Esophagus squamous epithelium (tissue), 5 donors: ENCODE data around the gene UACA. TPM values are rescaled to one million over a fixed set of nuclear protein-coding genes. Genes with fewer than 3 reads are reported as not detected.

Experiments used
- DNase-seq: peaks from one replicate; lab custom pipeline; 2025; lab: John Stamatoyannopoulos, UW
- H3K27ac ChIP-seq, 4 donors: fragments of 200-600 bp; sonication (generic); one replicate each; pipeline ENCODE4 v1.5.1; 2016 to 2019; ENCODE audit warnings: mild to moderate bottlenecking in 1 of 4
- H3K27me3 ChIP-seq, 4 donors: fragments of 200-600 bp; sonication (generic); 1 replicate in 3 of 4; 2 replicates in 1 of 4; pipeline versions ENCODE4 v1.5.1 to v1.6.0; 2017 to 2021; ENCODE audit warnings: antibody characterized with exemption in 1 of 4
- H3K36me3 ChIP-seq, 3 donors: fragments of 200-600 bp; sonication (generic); one replicate each; pipeline ENCODE4 v1.5.1; 2016 to 2019
- H3K4me1 ChIP-seq, 3 donors: fragments of 200-600 bp; sonication (generic); one replicate each; pipeline ENCODE4 v1.5.1; 2017 to 2019
- H3K4me3 ChIP-seq, 4 donors: fragments of 200-600 bp; sonication (generic); 1 replicate in 3 of 4; 2 replicates in 1 of 4; pipeline ENCODE4 v1.5.1; 2016 to 2019; ENCODE audit warnings: mild to moderate bottlenecking in 2 of 4, moderate library complexity in 1 of 4
- H3K9me3 ChIP-seq, 3 donors: fragments of 200-600 bp; sonication (generic); one replicate each; pipeline ENCODE4 v1.5.1; 2016 to 2019
- CTCF ChIP-seq, 6 experiments: fragments of 450-650 bp in 4 of 6; fragments of 200-600 bp in 2 of 6; sonication (generic) in 2 of 6; IDR thresholded peaks; one replicate each; pipeline ENCODE4 v1.5.1; 2016 to 2019; ENCODE audit warnings: antibody characterized with exemption in 6 of 6, mild to moderate bottlenecking in 4 of 6, moderate library complexity in 4 of 6
- POLR2A ChIP-seq, 4 donors: fragments of 450-650 bp; IDR thresholded peaks; one replicate each; pipeline ENCODE4 v1.6.1; 2017; ENCODE audit warnings: antibody characterized with exemption in 4 of 4, mild to moderate bottlenecking in 4 of 4, moderate library complexity in 3 of 4
- WGBS, 2 donors: methylation state at CpG; one replicate each; pipeline ENCODE4 v1.1.5; 2018; 5-methylcytosine and 5-hydroxymethylcytosine counted together
- intact Hi-C: fragments of 100-400 bp; cut with DNase I; formaldehyde crosslinking; loops from one replicate; pipeline ENCODE4 v1.15.0; 2022
- total RNA-seq, 4 donors: library from RNA; depleted of rRNA; stranded (reverse); fragments of >200 nt; gene quantifications; one replicate each; pipeline ENCODE4 v1.1.0, GENCODE V29; 2016
- donor health status: DM: yes; HTN: yes; CAD: no.

UACA gene
- total RNA-seq, 4 donors from 2014 or later, result 18.3 to 55.3 (median 29.8) TPM

GRCh38 chr15:70770863-70771262 lies 7.5 kb upstream of the UACA start:
- Histone ChIP-seq H3K4me1 (peaks cover 0 to 15% (median 0%) of the 10 kb centered on the region in 3 donors), H3K9me3 (no peaks in the 10 kb centered on the region), H3K36me3 (no peaks in the 10 kb centered on the region), H3K27me3 (no peaks in the 10 kb centered on the region), H3K27ac (peak overlapping the region in 1 of 4 donors; percentile 19), H3K4me3 (no peak overlapping the region)
- intact Hi-C loops, result no loop called here
- no peak for DNase-seq
- TF ChIP-seq POLR2A (IDR thresholded peaks at IDR 0.05) (no peak), CTCF (IDR thresholded peaks at IDR 0.05) (no peak)
- WGBS, 2 donors, result 14 to 48% methylated on average over 3 of the region's 3 CpGs

DNA sequence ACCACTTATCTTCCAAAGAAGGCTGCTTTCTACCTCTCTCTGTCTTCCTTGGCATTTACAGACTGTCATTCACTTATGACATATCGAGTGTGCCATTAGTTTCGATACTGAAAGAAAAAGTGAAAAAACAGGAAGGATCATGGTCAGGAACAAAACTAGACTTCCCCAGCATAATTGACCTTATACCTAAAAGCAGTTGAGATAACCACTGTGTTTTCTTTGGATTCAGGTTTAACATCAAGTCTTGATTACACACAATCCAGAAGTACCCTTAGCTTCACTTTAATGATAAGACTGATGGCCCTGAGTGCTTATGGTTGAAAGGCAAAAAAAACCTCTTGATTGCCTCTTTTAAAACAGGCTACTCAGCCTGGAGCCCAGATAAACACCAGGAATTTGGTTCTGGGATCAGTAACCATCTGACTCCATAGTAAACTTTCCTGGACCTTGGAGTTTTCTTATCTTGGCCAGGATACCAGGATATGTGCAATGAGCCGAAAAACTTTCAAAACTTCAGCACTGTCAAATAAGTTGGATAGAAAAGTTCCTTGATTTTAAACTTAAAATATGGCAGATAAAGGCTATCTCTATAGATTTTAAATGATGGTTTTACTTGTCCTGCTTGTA lies 5.0 kb upstream of the UACA start:
- no peak for DNase-seq
- H3K27me3 ChIP-seq, result peaks cover 0 to 3% (median 0%) of the 10 kb centered on the region in 4 donors
- H3K4me3 ChIP-seq, result no peak overlapping the region
- no peaks in the 10 kb centered on the region for H3K9me3 ChIP-seq
- no peaks in the 10 kb centered on the region for H3K36me3 ChIP-seq
- peaks cover 0 to 25% (median 0%) of the 10 kb centered on the region in 3 donors for H3K4me1 ChIP-seq
- TF ChIP-seq POLR2A (IDR thresholded peaks at IDR 0.05) (no peak), CTCF (IDR thresholded peaks at IDR 0.05) (no peak)
- no peak overlapping the region for H3K27ac ChIP-seq
- WGBS, 2 donors, result 69 to 91% methylated on average over 3 of the region's 3 CpGs
- intact Hi-C loops, result no loop called here

GRCh38 chr15:70767667-70768066 lies 4.3 kb upstream of the UACA start:
- no peak for DNase-seq
- no peak overlapping the region for H3K4me3 ChIP-seq
- 58 to 71% methylated on average over 3 of the region's 3 CpGs for WGBS, 2 donors
- no peaks in the 10 kb centered on the region for H3K36me3 ChIP-seq
- no peak overlapping the region for H3K27ac ChIP-seq
- peaks cover 0 to 25% (median 0%) of the 10 kb centered on the region in 3 donors for H3K4me1 ChIP-seq
- no peak for TF ChIP-seq CTCF (IDR thresholded peaks at IDR 0.05)
- no peak for TF ChIP-seq POLR2A (IDR thresholded peaks at IDR 0.05)
- no peaks in the 10 kb centered on the region for H3K9me3 ChIP-seq
- H3K27me3 ChIP-seq, result peaks cover 0 to 7% (median 0%) of the 10 kb centered on the region in 4 donors
- intact Hi-C loops, result no loop called here

DNA sequence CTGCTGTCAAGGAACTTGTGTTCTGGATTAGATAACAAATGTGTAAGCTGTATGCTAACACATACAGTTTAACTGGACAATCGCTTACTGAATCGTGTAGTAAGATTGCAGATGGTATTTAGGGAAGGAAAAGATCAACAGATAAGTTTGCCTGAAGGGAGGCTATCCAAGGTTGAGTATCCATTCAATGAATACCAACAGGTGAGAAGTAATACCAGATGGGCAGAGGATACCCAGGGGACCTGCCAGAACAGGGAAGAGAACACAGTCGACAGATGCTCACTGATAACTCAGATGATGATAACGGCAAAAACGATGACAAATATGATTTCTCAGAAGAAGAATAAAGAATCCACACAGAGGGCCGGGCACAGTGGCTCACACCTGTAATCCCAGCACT lies 3.2 kb upstream of the UACA start:
- H3K4me3 ChIP-seq, result no peak overlapping the region
- DNase-seq, result no peak
- WGBS, 2 donors, result 79 to 91% methylated on average over 4 to 6 of the region's 6 CpGs
- TF ChIP-seq POLR2A (IDR thresholded peaks at IDR 0.05) (no peak), CTCF (IDR thresholded peaks at IDR 0.05) (no peak)
- peaks cover 0 to 32% (median 0%) of the 10 kb centered on the region in 3 donors for H3K4me1 ChIP-seq
- no peaks in the 10 kb centered on the region for H3K36me3 ChIP-seq
- no peak overlapping the region for H3K27ac ChIP-seq
- intact Hi-C loops, result no loop called here
- no peaks in the 10 kb centered on the region for H3K9me3 ChIP-seq
- H3K27me3 ChIP-seq, result peaks cover 0 to 7% (median 0%) of the 10 kb centered on the region in 4 donors

DNA sequence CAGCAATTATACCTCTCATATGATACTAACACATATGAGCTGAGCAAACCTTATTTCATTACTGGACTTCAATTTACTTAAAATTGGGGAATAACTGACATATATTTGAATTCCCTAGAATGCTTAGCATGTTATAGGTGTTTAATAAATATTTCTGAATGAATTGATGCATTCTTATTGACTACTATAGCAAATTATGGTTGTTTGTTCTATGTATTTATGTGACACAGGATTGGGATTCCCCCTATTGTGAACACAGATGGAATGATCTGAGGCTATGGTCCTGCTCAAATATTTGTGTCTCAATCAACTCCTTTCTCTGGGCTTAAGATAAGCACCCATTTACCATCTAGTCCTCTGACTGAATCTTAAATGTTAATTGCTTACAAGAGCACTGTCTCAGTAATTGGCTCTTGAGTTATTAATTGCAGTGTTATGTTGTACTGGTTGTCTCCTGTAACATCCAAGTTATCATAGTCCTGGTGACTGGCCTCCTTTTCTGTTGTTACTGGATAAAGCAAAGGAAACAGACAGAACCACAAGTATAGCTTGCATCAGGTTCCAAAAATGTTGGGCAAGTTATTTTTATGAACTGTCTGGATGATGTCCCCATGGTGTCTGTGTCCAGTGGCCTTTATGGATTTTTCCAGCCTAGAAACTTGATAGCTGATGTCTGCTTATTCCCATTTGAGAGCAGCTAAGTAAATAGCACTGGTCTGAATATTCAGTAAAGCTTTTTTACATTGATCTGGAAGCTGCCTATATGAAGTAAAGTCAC lies 2.3 kb upstream of the UACA start:
- DNase-seq, result no peak
- Histone ChIP-seq H3K9me3 (no peaks in the 10 kb centered on the region), H3K27ac (no peak overlapping the region), H3K27me3 (peaks cover 0 to 7% (median 0%) of the 10 kb centered on the region in 4 donors), H3K4me3 (no peak overlapping the region), H3K4me1 (peaks cover 0 to 32% (median 0%) of the 10 kb centered on the region in 3 donors), H3K36me3 (no peaks in the 10 kb centered on the region)
- TF ChIP-seq CTCF (IDR thresholded peaks at IDR 0.05) (no peak), POLR2A (IDR thresholded peaks at IDR 0.05) (no peak)
- intact Hi-C loops, result no loop called here
